T-helper 9 cell (primary cell): ENCODE data around the gene AGAP1.

Experiments
- DNase-seq: peaks from one replicate; pipeline ENCODE4 v3.0.0-alpha.2; 2020

The AGAP1 gene

GRCh38 chr2:235903782-235904584 lies 410.1 kb downstream of the AGAP1 start:
- DNase-seq: no peak

- no peak for DNase-seq
Observed at GRCh38 chr2:235904585-235904931, 410.7 kb downstream of the AGAP1 start.

GRCh38 chr2:235908826-235909225 lies 415.0 kb downstream of the AGAP1 start:
- DNase-seq: no peak

GRCh38 chr2:235909358-235909757 lies 415.5 kb downstream of the AGAP1 start:
- DNase-seq: no peak

GRCh38 chr2:235910067-235910466 lies 416.2 kb downstream of the AGAP1 start:
- DNase-seq: no peak

- DNase-seq: no peak
Observed at GRCh38 chr2:235911125-235911524, 417.3 kb downstream of the AGAP1 start.

- DNase-seq: no peak
Observed at GRCh38 chr2:235911633-235912233, 417.9 kb downstream of the AGAP1 start.

- DNase-seq: no peak
Observed at GRCh38 chr2:235914756-235915155, 420.9 kb downstream of the AGAP1 start.

GRCh38 chr2:235917506-235917905 lies 423.7 kb downstream of the AGAP1 start:
- no peak for DNase-seq

- DNase-seq: no peak
Observed at GRCh38 chr2:235918876-235919275, 425.0 kb downstream of the AGAP1 start.

GRCh38 chr2:235920216-235920865 lies 426.5 kb downstream of the AGAP1 start:
- no peak for DNase-seq

GRCh38 chr2:235921508-235922191 lies 427.8 kb downstream of the AGAP1 start:
- DNase-seq: no peak

- DNase-seq: no peak
Observed at GRCh38 chr2:235922839-235923238, 429.0 kb downstream of the AGAP1 start.

- no peak for DNase-seq
Observed at GRCh38 chr2:235923859-235924674, 430.2 kb downstream of the AGAP1 start.

- DNase-seq: no peak
Observed at GRCh38 chr2:235924675-235925063, 430.8 kb downstream of the AGAP1 start.

GRCh38 chr2:235925250-235925919 lies 431.5 kb downstream of the AGAP1 start:
- no peak for DNase-seq

- no peak for DNase-seq
Observed at GRCh38 chr2:235926229-235926628, 432.4 kb downstream of the AGAP1 start.

GRCh38 chr2:235928751-235929370 lies 435.0 kb downstream of the AGAP1 start:
- no peak for DNase-seq

GRCh38 chr2:235930701-235931100 lies 436.9 kb downstream of the AGAP1 start:
- no peak for DNase-seq

GRCh38 chr2:235931676-235932075 lies 437.8 kb downstream of the AGAP1 start:
- no peak for DNase-seq

GRCh38 chr2:235934059-235934773 lies 440.4 kb downstream of the AGAP1 start:
- DNase-seq: no peak
